SK-N-SH (cell line): ENCODE measurements around the gene LRRK2. TPM values are rescaled to one million over a fixed set of nuclear protein-coding genes. Genes with fewer than 3 reads are reported as not detected.

Experiments used
- CTCF ChIA-PET: fragments of 300-600, 350-600 bp; formaldehyde crosslinking; extraction: SDS; loops from one replicate; lab custom pipeline; 2021; lab: Yijun Ruan, JAX
- POLR2A ChIA-PET: fragments of 350-600 bp; sonication (Branson Sonifier 250); formaldehyde crosslinking; extraction: SDS; loops from one replicate; lab custom pipeline; 2020; ENCODE audit warnings: antibody characterized with exemption, inconsistent platforms; lab: Yijun Ruan, JAX
- DNase-seq: peaks from one replicate; pipeline ENCODE4 v3.0.0; 2012
- H2AFZ ChIP-seq: fragments of 200-600 bp; sonication (generic); 2 replicates; pipeline ENCODE4 v1.8.1; 2016; ENCODE audit warnings: antibody characterized with exemption, mild to moderate bottlenecking, low read depth
- H3F3A ChIP-seq: fragments of 200-600 bp; sonication (generic); replicated peaks from 2 replicates; pipeline ENCODE3; 2016; ENCODE audit warnings: antibody characterized with exemption, mild to moderate bottlenecking; ENCODE audit not compliant: insufficient read depth
- H3K27ac ChIP-seq, 2 experiments: fragments of 200-500 bp in 1 of 2; fragments of 200-600 bp in 1 of 2; sonication (Bioruptor generic) in 1 of 2; sonication (generic), shearing (Covaris generic) in 1 of 2; 2 replicates each; pipeline versions ENCODE4 v1.5.1 to v1.6.1; 2014 to 2016; ENCODE audit warnings: low read depth in 2 of 2, inconsistent platforms in 1 of 2, low read length in 1 of 2, mild to moderate bottlenecking in 1 of 2, mixed read lengths in 1 of 2
- H3K27me3 ChIP-seq: fragments of 200-600 bp; sonication (generic), shearing (Covaris generic); 2 replicates; pipeline ENCODE4 v1.6.1; 2016; ENCODE audit warnings: mixed run types; ENCODE audit not compliant: insufficient read depth
- H3K36me3 ChIP-seq, 2 experiments: fragments of 200-500 bp in 1 of 2; fragments of 200-600 bp in 1 of 2; sonication (Bioruptor generic) in 1 of 2; sonication (generic) in 1 of 2; replicated peaks in 1 of 2; 2 replicates each; pipeline versions ENCODE3 to v1.5.1; 2014 to 2016; ENCODE audit warnings: low read length in 1 of 2, mild to moderate bottlenecking in 1 of 2; ENCODE audit not compliant: insufficient read depth in 2 of 2, control insufficient read depth in 1 of 2
- H3K4me1 ChIP-seq, 2 experiments: fragments of 200-500 bp in 1 of 2; fragments of 200-600 bp in 1 of 2; sonication (Bioruptor generic) in 1 of 2; sonication (generic), shearing (Covaris generic) in 1 of 2; 2 replicates each; pipeline versions ENCODE4 v1.5.1 to v1.6.1; 2014 to 2016; ENCODE audit warnings: low read depth in 1 of 2, low read length in 1 of 2, mixed run types in 1 of 2; ENCODE audit not compliant: insufficient read depth in 2 of 2, control insufficient read depth in 1 of 2
- H3K4me2 ChIP-seq: fragments of 200-600 bp; sonication (generic), shearing (Covaris generic); 2 replicates; pipeline ENCODE4 v1.6.1; 2017; ENCODE audit warnings: mixed run types
- H3K4me3 ChIP-seq, 2 experiments: fragments of 200-500 bp in 1 of 2; fragments of 200-600 bp in 1 of 2; sonication (Bioruptor generic) in 1 of 2; sonication (generic), shearing (Covaris generic) in 1 of 2; 2 replicates each; pipeline versions ENCODE4 v1.5.1 to v1.8.1; 2014 to 2016; ENCODE audit warnings: low read depth in 2 of 2, inconsistent platforms in 1 of 2, low read length in 1 of 2, mild to moderate bottlenecking in 1 of 2, mixed read lengths in 1 of 2, moderate library complexity in 1 of 2
- H3K79me2 ChIP-seq: fragments of 200-600 bp; sonication (generic); 2 replicates; pipeline ENCODE4 v1.8.1; 2017; ENCODE audit warnings: mild to moderate bottlenecking; ENCODE audit not compliant: insufficient read depth
- H3K9ac ChIP-seq: fragments of 200-600 bp; sonication (generic); 2 replicates; pipeline ENCODE4 v1.6.1; 2017; ENCODE audit warnings: mixed run types
- H3K9me2 ChIP-seq: fragments of 200-600 bp; sonication (generic); 2 replicates; pipeline ENCODE4 v1.6.1; 2017; ENCODE audit warnings: mixed run types
- H3K9me3 ChIP-seq: fragments of 200-600 bp; sonication (generic); 2 replicates; pipeline ENCODE4 v1.6.1; 2017; ENCODE audit warnings: mixed run types, mild to moderate bottlenecking, moderate library complexity
- H4K20me1 ChIP-seq: fragments of 200-600 bp; sonication (generic); 2 replicates; pipeline ENCODE4 v1.6.1; 2017; ENCODE audit warnings: mild to moderate bottlenecking, mixed run types; ENCODE audit not compliant: insufficient read depth
- ELF1 ChIP-seq: IDR thresholded peaks from 2 replicates; pipeline ENCODE4 v1.4.0; 2012
- EP300 ChIP-seq, 2 experiments: IDR thresholded peaks; 2 replicates each; pipeline versions ENCODE4 v1.4.0 to v1.6.1; 2012; ENCODE audit warnings: borderline replicate concordance in 1 of 2, low read depth in 1 of 2, low read length in 1 of 2
- EZH2phosphoT487 ChIP-seq: fragments of 200-600 bp; sonication (generic); IDR thresholded peaks from 2 replicates; pipeline ENCODE4 v1.6.1; 2017; ENCODE audit warnings: low read depth, mixed run types, mild to moderate bottlenecking, antibody characterized with exemption, moderate library complexity, borderline replicate concordance
- FOXJ3 ChIP-seq: sonication (generic); formaldehyde crosslinking; IDR thresholded peaks from 2 replicates; pipeline ENCODE4 v1.5.1; 2020; ENCODE audit warnings: mild to moderate bottlenecking, missing genetic modification reagents
- FOXM1 ChIP-seq: IDR thresholded peaks from 2 replicates; pipeline ENCODE4 v1.4.0; 2012; ENCODE audit warnings: low read depth, mild to moderate bottlenecking
- GABPA ChIP-seq: IDR thresholded peaks from 2 replicates; pipeline ENCODE4 v1.4.0; 2012; ENCODE audit warnings: low read depth, mild to moderate bottlenecking
- GATA2 ChIP-seq: sonication (generic); formaldehyde crosslinking; IDR thresholded peaks from 2 replicates; pipeline ENCODE4 v1.5.0; 2020; ENCODE audit warnings: mild to moderate bottlenecking, missing genetic modification reagents
- JUND ChIP-seq: IDR thresholded peaks from 2 replicates; pipeline ENCODE4 v1.4.0; 2012
- MXI1 ChIP-seq: IDR thresholded peaks from 2 replicates; pipeline ENCODE4 v1.6.1; 2012; ENCODE audit warnings: mild to moderate bottlenecking, low read depth, low read length, improper control_type of control experiment
- NFIC ChIP-seq: IDR thresholded peaks from 2 replicates; pipeline ENCODE4 v1.4.0; 2012; ENCODE audit warnings: borderline replicate concordance
- NRF1 ChIP-seq: IDR thresholded peaks from 2 replicates; pipeline ENCODE4 v1.6.1; 2012; ENCODE audit warnings: low read depth, mild to moderate bottlenecking, low read length
- RAD21 ChIP-seq: IDR thresholded peaks from 2 replicates; pipeline ENCODE4 v1.6.1; 2012; ENCODE audit warnings: mild to moderate bottlenecking, low read length
- RFX5 ChIP-seq: IDR thresholded peaks from 2 replicates; pipeline ENCODE4 v1.6.1; 2012; ENCODE audit warnings: mild to moderate bottlenecking, improper control_type of control experiment, low read length
- SIN3A ChIP-seq: IDR thresholded peaks from 2 replicates; pipeline ENCODE4 v1.6.1; 2012; ENCODE audit warnings: low read depth, mild to moderate bottlenecking, low read length, moderate library complexity, borderline replicate concordance
- TAF1 ChIP-seq: IDR thresholded peaks from 2 replicates; pipeline ENCODE4 v1.6.1; 2012; ENCODE audit warnings: low read depth, mild to moderate bottlenecking, low read length, moderate library complexity, borderline replicate concordance
- YY1 ChIP-seq: IDR thresholded peaks from 2 replicates; pipeline ENCODE4 v1.4.0; 2012; ENCODE audit warnings: low read depth, mild to moderate bottlenecking
- WGBS: methylation state at CpG from one replicate; pipeline ENCODE4 v1.1.6; 2017; ENCODE audit warnings: low lambda C conversion rate; 5-methylcytosine and 5-hydroxymethylcytosine counted together
- polyA plus RNA-seq, 3 experiments: library from polyadenylated mRNA; depleted of rRNA; stranded (reverse); fragments of >200 nt; gene quantifications; 2 replicates each; pipeline ENCODE4 v1.2.3, GENCODE V29; 2012
- TF ChIP-seq, protein P1 (sequence below): IDR thresholded peaks from 2 replicates; pipeline ENCODE4 v1.4.0; 2012; ENCODE audit warnings: low read depth
- TF ChIP-seq, protein P2 (sequence below): IDR thresholded peaks from 2 replicates; pipeline ENCODE4 v1.6.1; 2012; ENCODE audit warnings: mild to moderate bottlenecking, low read depth, low read length, moderate library complexity
- TF ChIP-seq, protein P3 (sequence below): IDR thresholded peaks from 2 replicates; pipeline ENCODE4; 2012

Gene LRRK2
- polyA plus RNA-seq, 1 of the 3 experiments (the other 2 are of a cell fraction), result 0.08 TPM

DNA sequence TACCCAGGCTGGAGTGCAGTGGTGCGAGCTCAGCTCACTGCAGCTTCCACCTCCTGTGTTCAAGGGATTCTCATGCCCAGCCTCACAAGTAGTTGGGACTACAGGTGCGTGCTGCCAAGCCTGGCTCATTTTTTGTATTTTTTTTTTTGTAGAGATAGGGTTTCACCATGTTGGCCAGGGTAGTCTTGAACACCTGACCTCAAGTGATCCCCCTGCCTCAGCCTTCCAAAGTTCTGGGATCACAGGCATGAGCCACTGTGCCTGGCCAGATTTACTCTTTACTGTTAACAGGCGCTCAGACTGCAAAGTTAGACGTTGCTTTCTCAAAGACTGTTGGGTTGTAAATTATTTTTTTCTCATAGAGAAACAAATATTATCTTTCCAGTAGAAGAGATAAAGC is 46.1 kb upstream of the LRRK2 start:
- POLR2A ChIA-PET, result no interaction called here
- no peaks in the 10 kb centered on the region for H3F3A ChIP-seq
- WGBS, result 33% methylated on average over 4 of the region's 4 CpGs
- no peaks in the 10 kb centered on the region for H3K9me3 ChIP-seq
- DNase-seq, result no peak
- no peaks in the 10 kb centered on the region for H3K36me3 ChIP-seq
- H3K79me2 ChIP-seq, result no peaks in the 10 kb centered on the region
- no peaks in the 10 kb centered on the region for H4K20me1 ChIP-seq
- H2AFZ ChIP-seq, result no peak overlapping the region
- no peaks in the 10 kb centered on the region for H3K27me3 ChIP-seq
- H3K9me2 ChIP-seq, result no peaks in the 10 kb centered on the region
- no peak overlapping the region for H3K4me3 ChIP-seq
- no peak overlapping the region for H3K9ac ChIP-seq
- no peaks in the 10 kb centered on the region for H3K4me1 ChIP-seq
- no peak overlapping the region for H3K27ac ChIP-seq
- CTCF ChIA-PET, result no interaction called here
- no peak overlapping the region for H3K4me2 ChIP-seq
- TF ChIP-seq SIN3A (no peak), NRF1 (no peak)
- TF ChIP-seq, all 33 proteins: peak for 0

DNA sequence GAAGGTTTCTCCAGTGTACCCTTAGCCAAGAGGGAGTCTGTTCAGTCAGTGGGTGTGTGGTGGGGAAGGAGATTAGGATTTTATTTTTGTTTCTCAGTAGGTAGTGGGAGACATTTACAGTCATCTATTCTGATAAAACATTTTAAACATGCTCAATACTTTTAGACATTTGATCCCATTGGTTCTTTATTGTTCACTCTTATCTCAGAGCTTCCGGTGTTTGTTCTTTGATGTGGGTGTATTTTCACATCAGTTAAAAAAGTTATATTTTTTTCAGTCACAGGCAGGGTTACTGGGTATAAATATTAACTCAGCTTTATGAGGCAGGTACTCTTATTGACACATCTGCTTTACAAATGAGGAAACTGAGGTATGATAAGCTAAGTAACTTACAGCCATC is 43.3 kb upstream of the LRRK2 start:
- Histone ChIP-seq H3K4me3 (no peak overlapping the region), H3K4me1 (no peaks in the 10 kb centered on the region), H3F3A (no peaks in the 10 kb centered on the region), H3K9ac (no peak overlapping the region), H2AFZ (no peak overlapping the region), H3K9me2 (no peaks in the 10 kb centered on the region), H3K36me3 (no peaks in the 10 kb centered on the region), H3K4me2 (no peak overlapping the region), H4K20me1 (no peaks in the 10 kb centered on the region), H3K27me3 (no peaks in the 10 kb centered on the region), H3K79me2 (no peaks in the 10 kb centered on the region), H3K27ac (no peak overlapping the region), H3K9me3 (no peaks in the 10 kb centered on the region)
- WGBS, result 69% methylated on average over 1 of the region's 1 CpG
- POLR2A ChIA-PET, result no interaction called here
- TF ChIP-seq RFX5, result no peak
- TF ChIP-seq YY1, result no peak
- TF ChIP-seq, protein P1, sequence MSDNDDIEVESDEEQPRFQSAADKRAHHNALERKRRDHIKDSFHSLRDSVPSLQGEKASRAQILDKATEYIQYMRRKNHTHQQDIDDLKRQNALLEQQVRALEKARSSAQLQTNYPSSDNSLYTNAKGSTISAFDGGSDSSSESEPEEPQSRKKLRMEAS, result no peak
- TF ChIP-seq GATA2 (CRISPR knock-in tag), result no peak
- TF ChIP-seq, protein P2, sequence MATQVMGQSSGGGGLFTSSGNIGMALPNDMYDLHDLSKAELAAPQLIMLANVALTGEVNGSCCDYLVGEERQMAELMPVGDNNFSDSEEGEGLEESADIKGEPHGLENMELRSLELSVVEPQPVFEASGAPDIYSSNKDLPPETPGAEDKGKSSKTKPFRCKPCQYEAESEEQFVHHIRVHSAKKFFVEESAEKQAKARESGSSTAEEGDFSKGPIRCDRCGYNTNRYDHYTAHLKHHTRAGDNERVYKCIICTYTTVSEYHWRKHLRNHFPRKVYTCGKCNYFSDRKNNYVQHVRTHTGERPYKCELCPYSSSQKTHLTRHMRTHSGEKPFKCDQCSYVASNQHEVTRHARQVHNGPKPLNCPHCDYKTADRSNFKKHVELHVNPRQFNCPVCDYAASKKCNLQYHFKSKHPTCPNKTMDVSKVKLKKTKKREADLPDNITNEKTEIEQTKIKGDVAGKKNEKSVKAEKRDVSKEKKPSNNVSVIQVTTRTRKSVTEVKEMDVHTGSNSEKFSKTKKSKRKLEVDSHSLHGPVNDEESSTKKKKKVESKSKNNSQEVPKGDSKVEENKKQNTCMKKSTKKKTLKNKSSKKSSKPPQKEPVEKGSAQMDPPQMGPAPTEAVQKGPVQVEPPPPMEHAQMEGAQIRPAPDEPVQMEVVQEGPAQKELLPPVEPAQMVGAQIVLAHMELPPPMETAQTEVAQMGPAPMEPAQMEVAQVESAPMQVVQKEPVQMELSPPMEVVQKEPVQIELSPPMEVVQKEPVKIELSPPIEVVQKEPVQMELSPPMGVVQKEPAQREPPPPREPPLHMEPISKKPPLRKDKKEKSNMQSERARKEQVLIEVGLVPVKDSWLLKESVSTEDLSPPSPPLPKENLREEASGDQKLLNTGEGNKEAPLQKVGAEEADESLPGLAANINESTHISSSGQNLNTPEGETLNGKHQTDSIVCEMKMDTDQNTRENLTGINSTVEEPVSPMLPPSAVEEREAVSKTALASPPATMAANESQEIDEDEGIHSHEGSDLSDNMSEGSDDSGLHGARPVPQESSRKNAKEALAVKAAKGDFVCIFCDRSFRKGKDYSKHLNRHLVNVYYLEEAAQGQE, result no peak
- no peak for TF ChIP-seq EP300 (IDR thresholded peaks at IDR 0.05; ENCODE audit: borderline replicate concordance in 1 of 2, low read depth in 1 of 2, low read length in 1 of 2)
- TF ChIP-seq, protein P3, sequence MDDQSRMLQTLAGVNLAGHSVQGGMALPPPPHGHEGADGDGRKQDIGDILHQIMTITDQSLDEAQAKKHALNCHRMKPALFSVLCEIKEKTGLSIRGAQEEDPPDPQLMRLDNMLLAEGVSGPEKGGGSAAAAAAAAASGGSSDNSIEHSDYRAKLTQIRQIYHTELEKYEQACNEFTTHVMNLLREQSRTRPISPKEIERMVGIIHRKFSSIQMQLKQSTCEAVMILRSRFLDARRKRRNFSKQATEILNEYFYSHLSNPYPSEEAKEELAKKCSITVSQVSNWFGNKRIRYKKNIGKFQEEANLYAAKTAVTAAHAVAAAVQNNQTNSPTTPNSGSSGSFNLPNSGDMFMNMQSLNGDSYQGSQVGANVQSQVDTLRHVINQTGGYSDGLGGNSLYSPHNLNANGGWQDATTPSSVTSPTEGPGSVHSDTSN, result no peak
- no peak for TF ChIP-seq JUND
- no peak for TF ChIP-seq FOXM1
- TF ChIP-seq ELF1, result no peak
- no peak for TF ChIP-seq NRF1
- TF ChIP-seq SIN3A, result no peak
- TF ChIP-seq TAF1, result no peak
- no peak for TF ChIP-seq FOXJ3 (CRISPR knock-in tag)
- no peak for TF ChIP-seq RAD21
- TF ChIP-seq GABPA, result no peak
- TF ChIP-seq NFIC, result no peak
- no peak for TF ChIP-seq MXI1
- no peak for TF ChIP-seq EZH2phosphoT487
- CTCF ChIA-PET, result interaction anchor here (1.1 kb wide), 1 partner anchor 32 kb away, joined by 3 read pairs; no protein-coding TSS in a partner anchor
- no peak for DNase-seq
